ENCODE measurements around the gene TRAPPC6A.
A peak's percentile ranks its signal among the peaks of the same experiment; 100 is the strongest.
"Not testable (repeated sequence)": the region's sequence is repeated elsewhere in the genome, so short reads cannot be mapped to it uniquely, and the experiment has no call there.

The TRAPPC6A gene

GRCh38 chr19:45130888-45131615 is 47.0 kb downstream of the TRAPPC6A start:
- no peak for FAIRE-seq

DNA sequence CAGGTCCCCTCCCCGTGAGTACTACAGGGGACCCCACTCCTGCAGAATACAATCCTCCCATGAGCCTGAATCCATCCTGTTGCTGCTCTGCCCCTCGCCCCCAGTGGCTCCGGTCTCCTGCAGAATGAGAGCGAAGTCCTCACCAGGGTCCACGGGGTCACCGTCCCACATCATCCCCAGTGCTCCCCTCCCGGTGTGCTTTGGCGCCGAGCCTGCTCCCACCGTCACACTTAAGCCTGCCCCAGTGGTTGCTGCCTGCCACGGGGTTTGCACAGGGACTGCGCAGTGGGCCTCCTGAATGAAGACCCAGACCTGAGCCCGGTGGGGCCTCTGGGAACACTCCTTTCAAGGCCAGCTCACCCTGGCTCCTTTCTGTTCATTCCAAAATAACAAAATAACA is 47.8 kb downstream of the TRAPPC6A start:
- no peak for DNase-seq (ENCODE audit: low spot score)
- FAIRE-seq, result no peak

More at GRCh38 chr19:45130888-45131615, 47.0 kb downstream of the TRAPPC6A start:
- DNase-seq (ENCODE audit: low spot score), result peak; percentile 34

DNA sequence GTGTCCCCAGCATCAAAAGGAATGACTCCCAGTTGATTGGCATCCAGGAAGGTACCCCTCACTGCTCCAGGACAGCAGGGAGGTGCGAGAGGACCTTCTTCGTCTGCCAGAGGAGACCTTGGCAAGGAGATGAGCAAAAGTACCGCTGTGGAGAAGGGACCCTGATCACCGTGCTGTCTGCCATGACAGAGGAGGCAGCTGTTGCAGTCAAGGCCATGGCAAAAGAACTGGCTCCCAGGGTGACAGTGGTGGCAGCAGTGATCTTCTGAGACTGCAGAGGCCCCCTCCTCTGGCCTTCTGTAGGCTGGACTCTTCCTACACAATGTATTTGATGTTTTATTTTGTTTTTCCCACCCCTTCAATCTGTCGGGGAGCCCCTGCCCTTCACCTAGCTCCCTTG is 49.2 kb downstream of the TRAPPC6A start:
- no peak for DNase-seq (ENCODE audit: low spot score)
- no peak for FAIRE-seq

- no peak for FAIRE-seq
- no peak for DNase-seq (ENCODE audit: low spot score)
Measured at GRCh38 chr19:45128146-45128545, 49.9 kb downstream of the TRAPPC6A start.

GRCh38 chr19:45126654-45127053 is 51.4 kb downstream of the TRAPPC6A start:
- DNase-seq (ENCODE audit: low spot score), result no peak
- no peak for FAIRE-seq

DNA sequence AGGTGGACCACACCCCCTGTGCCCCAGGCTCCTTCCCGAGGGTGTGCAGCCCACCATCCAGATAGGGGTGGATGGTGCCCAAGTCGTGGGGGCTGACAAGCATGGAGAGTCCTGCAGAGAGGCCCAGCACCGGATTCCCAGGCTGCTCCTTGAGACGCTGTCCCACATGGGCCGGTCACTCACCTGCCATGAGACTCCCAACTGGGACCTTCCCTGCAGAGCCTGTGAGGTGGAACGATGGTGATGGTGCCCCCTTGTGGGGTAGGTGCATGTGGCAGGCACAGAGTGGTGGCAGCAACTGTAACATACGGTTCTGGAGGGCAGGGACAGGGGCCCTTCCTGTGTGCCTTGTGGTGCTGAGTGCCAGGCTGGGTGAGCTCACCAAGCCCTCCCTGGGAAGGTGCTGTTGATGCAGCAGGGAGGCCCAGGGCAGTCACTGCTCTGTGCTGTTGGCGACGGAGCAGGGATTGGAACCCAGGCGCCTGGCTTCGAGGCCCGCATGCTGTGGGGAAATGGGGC is 52.0 kb downstream of the TRAPPC6A start:
- DNase-seq (ENCODE audit: low spot score) (peak; percentile 57), FAIRE-seq (peak; percentile 59)

GRCh38 chr19:45125360-45125759 is 52.7 kb downstream of the TRAPPC6A start:
- FAIRE-seq, result no peak

DNA sequence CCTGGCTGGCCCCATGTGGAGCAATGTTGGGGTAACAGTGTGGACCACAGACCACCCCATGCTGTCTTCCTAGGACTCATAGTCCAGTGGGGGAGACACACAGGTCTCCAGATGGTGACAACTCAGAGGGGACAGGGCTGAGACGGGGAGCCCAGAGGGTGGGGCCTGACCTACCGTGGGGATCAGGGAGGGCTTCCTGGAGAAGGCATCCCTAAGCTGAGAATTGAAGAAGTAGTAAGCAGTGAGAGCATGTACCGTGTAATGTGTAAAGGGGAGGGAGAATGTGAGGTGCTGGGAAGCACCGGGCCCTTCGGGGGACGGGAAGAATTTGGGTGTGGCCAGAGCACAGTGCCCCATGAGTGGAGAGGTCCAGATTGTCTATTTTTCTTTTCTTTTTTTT is 54.0 kb downstream of the TRAPPC6A start:
- DNase-seq (ENCODE audit: low spot score) (no peak), FAIRE-seq (no peak)

More at GRCh38 chr19:45125360-45125759, 52.7 kb downstream of the TRAPPC6A start:
- no peak for DNase-seq (ENCODE audit: low spot score)

DNA sequence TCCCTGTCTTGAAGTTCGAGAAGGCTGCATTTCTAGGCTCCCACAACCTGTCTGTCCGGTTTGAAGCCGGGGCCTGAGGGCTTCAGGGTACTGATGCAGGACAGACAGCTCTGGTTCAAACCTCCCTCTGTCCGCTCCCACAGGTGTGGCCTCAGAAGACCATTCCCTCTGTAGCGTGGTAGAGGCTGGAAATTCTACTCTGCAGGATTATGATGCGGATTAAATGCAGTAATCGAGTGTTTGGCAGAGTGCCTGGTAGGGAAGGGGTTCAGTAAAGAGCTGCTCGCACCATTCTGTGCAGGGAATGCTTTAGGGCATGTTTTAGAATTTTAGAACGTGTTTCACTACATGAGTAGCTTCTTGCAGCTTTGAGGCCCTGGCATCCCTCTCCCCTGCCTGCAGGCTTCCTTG is 54.6 kb downstream of the TRAPPC6A start:
- FAIRE-seq, result no peak
- DNase-seq (ENCODE audit: low spot score), result no peak

- no peak for DNase-seq (ENCODE audit: low spot score)
- no peak for FAIRE-seq
Measured at GRCh38 chr19:45122832-45123231, 55.2 kb downstream of the TRAPPC6A start.

- FAIRE-seq (no peak), DNase-seq (ENCODE audit: low spot score) (no peak)
Measured at GRCh38 chr19:45121827-45122345, 56.2 kb downstream of the TRAPPC6A start.

- DNase-seq (ENCODE audit: low spot score), result no peak
- no peak for FAIRE-seq
Measured at GRCh38 chr19:45119582-45119981, 58.5 kb downstream of the TRAPPC6A start.

GRCh38 chr19:45118591-45119355 is 59.3 kb downstream of the TRAPPC6A start:
- not testable (repeated sequence) for FAIRE-seq; DNase-seq (ENCODE audit: low spot score)

DNA sequence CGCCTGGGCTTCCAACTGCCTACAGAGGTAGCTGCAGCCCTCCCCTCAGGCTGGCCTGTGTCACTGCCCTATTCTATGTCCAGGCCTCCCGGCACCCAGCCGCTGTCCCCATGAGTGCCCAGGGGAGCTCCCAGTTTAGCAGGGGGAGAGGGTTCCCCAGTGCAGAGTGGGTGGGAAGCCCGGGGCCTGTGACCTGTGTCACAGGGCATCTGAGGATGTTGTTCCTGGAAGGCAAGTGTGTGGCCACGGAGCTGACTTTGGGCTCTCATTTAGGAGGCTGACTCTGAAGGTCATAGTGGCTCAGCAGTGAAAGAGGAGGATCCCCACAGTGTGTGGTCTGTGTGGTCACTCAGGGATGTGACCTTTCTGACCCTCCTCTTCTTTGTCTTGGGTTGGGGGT is 59.9 kb downstream of the TRAPPC6A start:
- FAIRE-seq (no peak), DNase-seq (ENCODE audit: low spot score) (no peak)

DNA sequence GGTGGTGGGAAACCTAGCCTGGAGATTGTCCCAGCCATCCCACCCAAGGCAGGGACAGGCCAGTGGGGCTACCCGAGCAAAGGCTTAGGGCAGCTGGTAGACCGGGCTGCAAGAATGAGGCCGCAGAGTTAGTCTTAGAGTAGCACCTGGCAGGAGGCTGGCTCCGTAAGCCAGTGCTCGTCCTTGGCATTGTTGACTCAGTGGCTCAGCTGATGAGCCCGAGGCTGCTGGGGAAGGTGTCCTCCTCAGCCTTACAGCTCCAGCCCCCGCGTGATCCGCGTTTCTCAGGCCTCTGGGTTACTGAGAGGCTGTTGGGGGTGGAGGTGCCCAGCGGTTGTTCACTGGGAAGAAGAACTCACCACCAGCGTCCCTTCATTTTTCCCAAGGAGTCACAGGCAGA is 60.4 kb downstream of the TRAPPC6A start:
- DNase-seq (ENCODE audit: low spot score) (no peak), FAIRE-seq (no peak)

GRCh38 chr19:45117167-45117594 is 60.9 kb downstream of the TRAPPC6A start:
- no peak for FAIRE-seq

GRCh38 chr19:45115809-45116615 is 62.0 kb downstream of the TRAPPC6A start:
- DNase-seq (ENCODE audit: low spot score), result no peak
- no peak for FAIRE-seq

More at GRCh38 chr19:45117167-45117594, 60.9 kb downstream of the TRAPPC6A start:
- DNase-seq (ENCODE audit: low spot score), result no peak

DNA sequence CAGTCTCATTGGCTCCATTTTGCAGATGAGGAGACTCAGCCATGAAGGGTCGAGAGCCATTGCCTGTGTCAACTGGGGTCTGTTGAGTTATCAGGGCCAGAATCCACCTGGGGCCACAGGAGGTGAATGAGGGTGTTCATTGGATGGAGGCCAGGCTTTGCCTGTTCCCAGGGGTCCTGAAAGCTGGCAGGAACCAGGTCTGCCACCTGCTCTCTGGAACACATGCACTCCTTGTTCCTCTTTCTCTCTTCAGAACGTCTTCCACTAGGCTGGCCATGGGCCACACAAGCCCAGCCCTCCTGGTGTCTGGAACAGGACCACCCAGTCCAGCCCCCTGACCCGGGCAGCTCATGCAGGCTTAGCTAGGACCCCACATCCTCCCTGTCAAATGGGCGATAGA is 63.9 kb downstream of the TRAPPC6A start:
- no peak for FAIRE-seq

DNA sequence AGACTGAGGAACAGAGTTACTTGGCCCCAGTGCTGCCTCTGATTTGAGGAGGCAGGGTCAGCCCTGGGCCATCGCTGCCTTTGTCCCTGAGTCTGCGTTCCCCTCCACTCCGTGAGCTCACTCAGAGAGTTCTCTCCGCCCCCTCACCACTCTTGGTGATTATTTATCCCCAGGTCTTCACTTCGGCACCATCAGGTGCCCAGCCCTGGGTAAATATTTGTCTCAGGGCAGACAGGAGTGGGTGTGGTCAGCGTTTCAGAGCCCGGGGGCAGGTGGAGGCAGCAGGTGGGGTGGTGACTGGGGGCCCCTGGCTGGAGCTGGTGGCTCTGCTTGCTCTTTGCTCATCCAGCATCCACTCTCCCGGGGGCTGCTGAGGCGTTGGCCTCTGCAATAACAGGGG is 64.4 kb downstream of the TRAPPC6A start:
- DNase-seq (ENCODE audit: low spot score), result no peak

More for the DNA sequence above, 63.9 kb downstream of the TRAPPC6A start:
- no peak for DNase-seq (ENCODE audit: low spot score)

More for the DNA sequence above, 64.4 kb downstream of the TRAPPC6A start:
- FAIRE-seq, result no peak

Measured in urothelium cell line (cell line).